Lung (tissue), 12 donors: Measurements from ENCODE around the gene KCNIP4. TPM values are rescaled to one million over a fixed set of nuclear protein-coding genes. Genes with fewer than 3 reads are reported as not detected.

Experiments used
- ATAC-seq: fragments of 200-7000 bp; cut with Tn5 transposase; one replicate; pipeline ENCODE4 v1.9.1; 2020; ENCODE audit warnings: moderate number of reproducible peaks; ENCODE audit not compliant: insufficient read depth, low FRiP score
- DNase-seq, 3 donors: peaks; one replicate each; pipeline ENCODE4 v3.0.0-alpha.2; 2013 to 2017
- H3K27ac ChIP-seq, 2 donors: one replicate each; pipeline ENCODE4 v1.5.1; 2013; ENCODE audit warnings: mild to moderate bottlenecking in 2 of 2, moderate library complexity in 2 of 2, control low read depth in 1 of 2, inconsistent platforms in 1 of 2, low read depth in 1 of 2, low read length in 1 of 2
- H3K27me3 ChIP-seq, 3 donors: one replicate each; pipeline ENCODE4 v1.5.1; 2013; ENCODE audit warnings: low read length in 2 of 3; ENCODE audit not compliant: control insufficient read depth in 3 of 3, insufficient read depth in 3 of 3
- H3K36me3 ChIP-seq, 4 donors: one replicate each; pipeline ENCODE4 v1.5.1; 2013; ENCODE audit warnings: low read length in 4 of 4, mild to moderate bottlenecking in 1 of 4, moderate library complexity in 1 of 4; ENCODE audit not compliant: control insufficient read depth in 4 of 4, insufficient read depth in 4 of 4
- H3K4me1 ChIP-seq, 5 donors: one replicate each; pipeline ENCODE4 v1.5.1; 2013; ENCODE audit warnings: low read length in 5 of 5, mild to moderate bottlenecking in 2 of 5, moderate library complexity in 1 of 5; ENCODE audit not compliant: control insufficient read depth in 5 of 5, insufficient read depth in 5 of 5
- H3K4me3 ChIP-seq: one replicate; pipeline ENCODE4 v1.5.1; 2013; ENCODE audit warnings: mild to moderate bottlenecking, control low read depth, moderate library complexity
- H3K9ac ChIP-seq, 2 donors: one replicate each; pipeline ENCODE4 v1.5.1; 2013; ENCODE audit warnings: low read length in 2 of 2, control low read depth in 1 of 2; ENCODE audit not compliant: insufficient read depth in 1 of 2
- H3K9me3 ChIP-seq, 4 donors: one replicate each; pipeline ENCODE4 v1.5.1; 2013; ENCODE audit warnings: low read length in 3 of 4, mild to moderate bottlenecking in 1 of 4, moderate library complexity in 1 of 4; ENCODE audit not compliant: control insufficient read depth in 4 of 4, insufficient read depth in 3 of 4
- WGBS, 2 donors: extraction: QIAGEN DNeasy Blood & Tissue Kit; methylation state at CpG; one replicate each; pipeline ENCODE4 v1.1.7; 2013; 5-methylcytosine and 5-hydroxymethylcytosine counted together
- polyA plus RNA-seq, 2 donors: library from polyadenylated mRNA; stranded (reverse); fragments of 200-250 nt; gene quantifications; one replicate each; pipeline ENCODE4 v1.2.1, GENCODE V29; 2013
- total RNA-seq, 2 donors: library from RNA; depleted of rRNA in 1 of 2; stranded (reverse); fragments of >200 nt in 1 of 2; gene quantifications; one replicate each; pipeline ENCODE4 v1.2.1, GENCODE V29; 2014 to 2021
- TF ChIP-seq, protein P1 (sequence below): IDR thresholded peaks from 2 replicates; pipeline ENCODE4 v1.5.1; 2012; ENCODE audit warnings: mild to moderate bottlenecking; ENCODE audit errors: control extremely low read depth, extremely low read depth
- donor health status: control.
- donor health status: control.
- donor health status: Bipolar disorder and iron deficiency.
- donor health status: healthy.
- donor health status: DM: yes; HTN: yes; CAD: no.

KCNIP4 gene
- total and polyA plus RNA-seq, 4 donors = 0.11 TPM; not detected in 3

DNA sequence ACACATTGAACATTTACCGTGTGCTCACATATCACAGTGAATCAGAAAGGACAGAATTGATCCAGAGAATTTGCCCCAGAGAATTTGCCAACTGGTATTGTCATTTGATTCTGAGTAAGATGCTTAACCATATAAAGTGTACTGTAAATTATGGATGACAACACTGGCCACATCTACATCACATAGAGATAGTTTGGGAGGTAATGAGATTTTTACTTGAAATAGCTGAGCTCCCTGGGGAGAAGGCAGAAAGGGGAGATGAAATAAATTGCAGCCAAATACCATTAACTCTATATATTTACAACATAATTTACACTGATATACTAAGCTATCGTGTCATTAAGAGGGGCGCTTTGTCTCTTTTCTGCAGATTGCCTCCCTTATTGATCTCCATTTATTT lies 564.0 kb downstream of the KCNIP4 start:
- no peak overlapping the region for H3K27ac ChIP-seq
- WGBS, 2 donors = 90 to 91% methylated on average over 3 of the region's 3 CpGs

DNA sequence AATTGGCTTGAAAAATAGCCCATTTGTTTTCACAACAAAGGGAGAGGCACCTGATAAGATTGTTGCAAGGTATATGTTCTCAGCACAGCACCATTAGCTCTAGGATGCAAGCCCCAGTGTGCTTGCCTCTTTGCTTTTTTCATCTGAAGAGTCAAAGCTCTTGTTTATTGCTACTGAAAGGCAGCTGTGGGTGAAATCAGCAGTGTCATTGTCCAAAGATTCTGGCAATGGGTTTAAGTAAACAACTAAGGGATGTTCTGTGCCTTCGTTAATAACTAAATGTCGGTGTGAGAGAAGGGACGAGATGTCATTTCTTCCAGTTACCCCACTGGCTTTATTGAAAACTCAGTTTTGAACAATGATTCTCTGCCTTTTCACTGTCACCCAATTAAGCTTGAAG lies 567.7 kb downstream of the KCNIP4 start:
- Histone ChIP-seq H3K27me3 (peaks cover 0 to 30% (median 0%) of the 10 kb centered on the region in 3 donors), H3K9me3 (no peaks in the 10 kb centered on the region), H3K4me1 (no peaks in the 10 kb centered on the region), H3K9ac (no peak overlapping the region), H3K36me3 (no peaks in the 10 kb centered on the region), H3K4me3 (no peak overlapping the region), H3K27ac (no peak overlapping the region)
- 71 to 79% methylated on average over 3 of the region's 3 CpGs for WGBS, 2 donors
- ATAC-seq (no peak), DNase-seq (no peak)
- TF ChIP-seq, protein P1, sequence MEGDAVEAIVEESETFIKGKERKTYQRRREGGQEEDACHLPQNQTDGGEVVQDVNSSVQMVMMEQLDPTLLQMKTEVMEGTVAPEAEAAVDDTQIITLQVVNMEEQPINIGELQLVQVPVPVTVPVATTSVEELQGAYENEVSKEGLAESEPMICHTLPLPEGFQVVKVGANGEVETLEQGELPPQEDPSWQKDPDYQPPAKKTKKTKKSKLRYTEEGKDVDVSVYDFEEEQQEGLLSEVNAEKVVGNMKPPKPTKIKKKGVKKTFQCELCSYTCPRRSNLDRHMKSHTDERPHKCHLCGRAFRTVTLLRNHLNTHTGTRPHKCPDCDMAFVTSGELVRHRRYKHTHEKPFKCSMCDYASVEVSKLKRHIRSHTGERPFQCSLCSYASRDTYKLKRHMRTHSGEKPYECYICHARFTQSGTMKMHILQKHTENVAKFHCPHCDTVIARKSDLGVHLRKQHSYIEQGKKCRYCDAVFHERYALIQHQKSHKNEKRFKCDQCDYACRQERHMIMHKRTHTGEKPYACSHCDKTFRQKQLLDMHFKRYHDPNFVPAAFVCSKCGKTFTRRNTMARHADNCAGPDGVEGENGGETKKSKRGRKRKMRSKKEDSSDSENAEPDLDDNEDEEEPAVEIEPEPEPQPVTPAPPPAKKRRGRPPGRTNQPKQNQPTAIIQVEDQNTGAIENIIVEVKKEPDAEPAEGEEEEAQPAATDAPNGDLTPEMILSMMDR = no peak

More for the DNA sequence above, 564.0 kb downstream of the KCNIP4 start:
- TF ChIP-seq, protein P1 = no peak
- H3K36me3 ChIP-seq = no peaks in the 10 kb centered on the region
- no peaks in the 10 kb centered on the region for H3K4me1 ChIP-seq
- no peak overlapping the region for H3K4me3 ChIP-seq
- H3K27me3 ChIP-seq = peaks cover 0 to 19% (median 0%) of the 10 kb centered on the region in 3 donors
- DNase-seq = no peak
- H3K9ac ChIP-seq = no peak overlapping the region
- no peaks in the 10 kb centered on the region for H3K9me3 ChIP-seq
- ATAC-seq = no peak

DNA sequence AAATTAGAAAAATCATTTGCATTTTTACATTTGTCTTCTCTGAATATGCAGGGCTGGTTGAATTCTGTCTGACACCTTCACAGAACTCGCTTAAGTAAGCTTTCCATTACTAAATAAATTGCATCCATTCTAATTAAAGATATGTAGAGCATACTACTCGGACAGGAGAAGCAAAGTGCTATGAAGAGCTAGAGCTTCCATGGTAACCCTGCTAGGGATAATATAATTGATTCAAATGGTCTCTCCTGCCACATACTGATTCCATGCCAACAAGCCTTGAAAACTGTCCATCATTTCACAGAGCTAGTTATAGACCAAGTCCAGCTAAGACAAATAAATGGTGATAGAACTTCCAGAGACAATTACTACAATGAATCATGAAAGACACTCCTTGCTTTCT lies 571.5 kb downstream of the KCNIP4 start:
- H3K4me3 ChIP-seq = no peak overlapping the region
- WGBS, 2 donors = 74 to 81% methylated on average over 2 of the region's 2 CpGs
- DNase-seq = no peak

More for the DNA sequence above, 571.5 kb downstream of the KCNIP4 start:
- H3K27ac ChIP-seq = no peak overlapping the region
- peaks cover 0 to 34% (median 0%) of the 10 kb centered on the region in 3 donors for H3K27me3 ChIP-seq
- ATAC-seq = no peak
- no peaks in the 10 kb centered on the region for H3K9me3 ChIP-seq
- H3K36me3 ChIP-seq = no peaks in the 10 kb centered on the region
- H3K9ac ChIP-seq = no peak overlapping the region
- TF ChIP-seq, protein P1 = no peak
- no peaks in the 10 kb centered on the region for H3K4me1 ChIP-seq
